GM23338 (cell line): ENCODE results near the gene PAM16.

Experiments used
- CTCF ChIP-seq, 2 experiments: fragments of 200-600 bp in 1 of 2; sonication (generic) in 1 of 2; conservative IDR thresholded peaks; 2 replicates each; pipeline versions ENCODE4 v1.5.1 to v1.6.1; 2016 to 2017; ENCODE audit warnings: antibody characterized with exemption in 2 of 2, low read depth in 2 of 2, mild to moderate bottlenecking in 2 of 2, moderate library complexity in 1 of 2
- POLR2AphosphoS5 ChIP-seq: IDR thresholded peaks from 2 replicates; pipeline ENCODE4 v1.6.1; 2016; ENCODE audit warnings: antibody characterized with exemption, low read depth

DNA sequence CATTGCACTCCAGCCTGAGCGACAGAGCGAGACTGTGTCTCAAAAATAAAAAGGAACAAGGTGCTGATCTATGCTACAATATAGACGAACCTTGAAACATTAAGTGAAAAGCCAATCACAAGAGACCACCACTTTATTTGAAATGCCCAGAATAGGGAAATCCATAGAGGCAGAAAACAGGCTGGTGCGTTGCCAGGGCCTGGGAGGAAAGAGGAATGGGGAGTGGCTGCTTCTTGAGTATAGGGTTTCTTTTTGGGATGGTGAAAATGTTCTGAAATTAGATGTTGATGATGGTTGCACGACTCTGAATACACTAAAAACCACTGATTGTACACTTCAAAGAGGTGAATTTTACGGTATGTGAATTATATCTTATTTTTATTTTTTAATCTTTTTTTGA, 55.5 kb downstream of the PAM16 start:
- no peak for TF ChIP-seq CTCF (conservative IDR thresholded peaks at IDR 0.05; ENCODE audit: low read depth in 2 of 2)
- no peak for TF ChIP-seq POLR2AphosphoS5
